WTC11 (cell line): Measurements from ENCODE around the gene SDS. TPM values are rescaled to one million over a fixed set of nuclear protein-coding genes. Genes with fewer than 3 reads are reported as not detected.
A peak's percentile ranks its signal among the peaks of the same experiment; 100 is the strongest.

Experiments
- ATAC-seq: fragments of 200-7000 bp; cut with Tn5 transposase; 2 replicates; pipeline ENCODE4 v1.10.0; 2021; ENCODE audit warnings: mild to moderate bottlenecking, moderate library complexity
- CTCF ChIA-PET: fragments of 300-600 bp; sonication (Branson Sonifier 250); formaldehyde crosslinking; loops from one replicate; lab custom pipeline; 2021; ENCODE audit warnings: antibody characterized with exemption; lab: Charles Lee
- POLR2A ChIA-PET: fragments of 350-600 bp; sonication (Branson Sonifier 250); formaldehyde crosslinking; loops from one replicate; lab custom pipeline; 2021; ENCODE audit warnings: antibody characterized with exemption; lab: Charles Lee
- DNase-seq: peaks from one replicate; pipeline ENCODE4 v3.0.0; 2021; ENCODE audit warnings: low spot score
- H3K27ac Mint-ChIP-seq: 2 replicates; pipeline ENCODE4 v1.8.0; 2021; ENCODE audit warnings: mixed read lengths
- H3K27me3 Mint-ChIP-seq: 2 replicates; pipeline ENCODE4 v1.8.0; 2021; ENCODE audit warnings: low read depth, mild to moderate bottlenecking, moderate library complexity, mixed read lengths
- H3K36me3 Mint-ChIP-seq: 2 replicates; pipeline ENCODE4 v1.8.0; 2021; ENCODE audit warnings: mixed read lengths
- H3K4me1 Mint-ChIP-seq: 2 replicates; pipeline ENCODE4 v1.8.0; 2022; ENCODE audit warnings: mixed read lengths
- H3K4me3 Mint-ChIP-seq: 2 replicates; pipeline ENCODE4 v1.8.0; 2021; ENCODE audit warnings: mild to moderate bottlenecking, moderate library complexity, mixed read lengths
- H3K9me3 Mint-ChIP-seq: 2 replicates; pipeline ENCODE4 v1.8.0; 2021; ENCODE audit warnings: mixed read lengths
- ATF1 ChIP-seq: sonication (generic); formaldehyde crosslinking; IDR thresholded peaks from 2 replicates; pipeline ENCODE4 v1.8.1; 2023; ENCODE audit warnings: mild to moderate bottlenecking, moderate library complexity, missing genetic modification reagents
- CBFB ChIP-seq: sonication (generic); formaldehyde crosslinking; IDR thresholded peaks from 2 replicates; pipeline ENCODE4 v1.8.1; 2022; ENCODE audit warnings: mild to moderate bottlenecking, low read depth, missing genetic modification reagents
- E2F1 ChIP-seq: sonication (generic); formaldehyde crosslinking; IDR thresholded peaks from 2 replicates; pipeline ENCODE4 v1.8.0; 2022; ENCODE audit warnings: mild to moderate bottlenecking, missing genetic modification reagents
- ERG ChIP-seq: fragments of 250-450 bp; sonication (Bioruptor Pico); IDR thresholded peaks from 2 replicates; pipeline ENCODE4 v1.8.0; 2021; ENCODE audit warnings: mild to moderate bottlenecking
- GRHL2 ChIP-seq: fragments of 250-450 bp; sonication (Bioruptor Pico); IDR thresholded peaks from 2 replicates; pipeline ENCODE4 v1.8.0; 2022; ENCODE audit warnings: mild to moderate bottlenecking, moderate library complexity; ENCODE audit not compliant: insufficient replicate concordance, severe bottlenecking
- HMGA2 ChIP-seq: fragments of 250-450 bp; sonication (Bioruptor Pico); IDR thresholded peaks from 2 replicates; pipeline ENCODE4 v1.4.0; 2021; ENCODE audit warnings: mild to moderate bottlenecking, moderate library complexity
- JAZF1 ChIP-seq: fragments of 250-450 bp; sonication (Bioruptor Pico); IDR thresholded peaks from 2 replicates; pipeline ENCODE4 v1.9.0; 2021; ENCODE audit warnings: moderate library complexity, mild to moderate bottlenecking, inconsistent platforms
- JUN ChIP-seq: sonication (generic); formaldehyde crosslinking; IDR thresholded peaks from 2 replicates; pipeline ENCODE4 v1.8.0; 2023; ENCODE audit warnings: mild to moderate bottlenecking, missing genetic modification reagents
- KAT7 ChIP-seq: sonication (generic); formaldehyde crosslinking; IDR thresholded peaks from 2 replicates; pipeline ENCODE4 v1.8.1; 2023; ENCODE audit warnings: missing genetic modification reagents, mild to moderate bottlenecking, borderline replicate concordance
- MXD4 ChIP-seq: fragments of 250-450 bp; sonication (Bioruptor Pico); IDR thresholded peaks from 2 replicates; pipeline ENCODE4 v1.8.0; 2021; ENCODE audit warnings: mild to moderate bottlenecking, moderate library complexity, borderline replicate concordance
- NFE2L1 ChIP-seq: sonication (generic); formaldehyde crosslinking; IDR thresholded peaks from 2 replicates; pipeline ENCODE4 v1.8.1; 2023; ENCODE audit warnings: missing genetic modification reagents
- NFYB ChIP-seq: sonication (generic); formaldehyde crosslinking; conservative IDR thresholded peaks from 2 replicates; pipeline ENCODE4 v1.8.0; 2022; ENCODE audit warnings: low read depth, missing genetic modification reagents
- RELA ChIP-seq: sonication (generic); formaldehyde crosslinking; IDR thresholded peaks from 2 replicates; pipeline ENCODE4 v1.8.1; 2022; ENCODE audit warnings: missing genetic modification reagents, mild to moderate bottlenecking, borderline replicate concordance
- RORB ChIP-seq: fragments of 250-450 bp; sonication (Bioruptor Pico); IDR thresholded peaks from 2 replicates; pipeline ENCODE4 v1.9.0; 2021; ENCODE audit warnings: mild to moderate bottlenecking
- SMAD3 ChIP-seq: sonication (generic); formaldehyde crosslinking; IDR thresholded peaks from 2 replicates; pipeline ENCODE4 v1.8.0; 2022; ENCODE audit warnings: missing genetic modification reagents, mild to moderate bottlenecking, borderline replicate concordance
- SP1 ChIP-seq: sonication (generic); formaldehyde crosslinking; conservative IDR thresholded peaks from 2 replicates; pipeline ENCODE4 v1.8.1; 2022; ENCODE audit warnings: missing genetic modification reagents
- TCF7 ChIP-seq: sonication (generic); formaldehyde crosslinking; IDR thresholded peaks from 2 replicates; pipeline ENCODE4 v1.8.0; 2022; ENCODE audit warnings: mild to moderate bottlenecking, low read depth, missing genetic modification reagents, moderate library complexity
- USF1 ChIP-seq: sonication (generic); formaldehyde crosslinking; IDR thresholded peaks from 2 replicates; pipeline ENCODE4 v1.8.0; 2022; ENCODE audit warnings: mild to moderate bottlenecking, missing genetic modification reagents
- ZBTB21 ChIP-seq: sonication (generic); formaldehyde crosslinking; IDR thresholded peaks from 2 replicates; pipeline ENCODE4 v1.8.1; 2023; ENCODE audit warnings: mild to moderate bottlenecking, missing genetic modification reagents, borderline replicate concordance
- ZNF121 ChIP-seq: sonication (generic); formaldehyde crosslinking; IDR thresholded peaks from 2 replicates; pipeline ENCODE4 v1.8.0; 2023; ENCODE audit warnings: missing genetic modification reagents
- ZNF317 ChIP-seq: sonication (generic); formaldehyde crosslinking; IDR thresholded peaks from 2 replicates; pipeline ENCODE4 v1.8.1; 2023; ENCODE audit warnings: low read depth, mild to moderate bottlenecking, moderate library complexity, missing genetic modification reagents, borderline replicate concordance
- ZNF423 ChIP-seq: fragments of 250-450 bp; sonication (Bioruptor Pico); IDR thresholded peaks from 2 replicates; pipeline ENCODE4 v2.1.2; 2022; ENCODE audit warnings: mild to moderate bottlenecking, moderate library complexity
- total RNA-seq: library from RNA; stranded (reverse); gene quantifications from 3 replicates; pipeline ENCODE4 v1.2.3, GENCODE V29; 2021
- TF ChIP-seq, protein P1 (sequence below): fragments of 250-450 bp; sonication (Bioruptor Pico); IDR thresholded peaks from 2 replicates; pipeline ENCODE4 v1.9.0; 2021; ENCODE audit warnings: mild to moderate bottlenecking
- TF ChIP-seq, protein P2 (sequence below): sonication (generic); formaldehyde crosslinking; conservative IDR thresholded peaks from 2 replicates; pipeline ENCODE4 v1.8.1; 2023; ENCODE audit warnings: mild to moderate bottlenecking, low read depth, missing genetic modification reagents, moderate library complexity
- TF ChIP-seq, protein P3 (sequence below): sonication (generic); formaldehyde crosslinking; IDR thresholded peaks from 2 replicates; pipeline ENCODE4 v1.8.0; 2022; ENCODE audit warnings: mild to moderate bottlenecking, missing genetic modification reagents

Gene SDS
- total RNA-seq, 1 experiment from 2014 or later: 0.31 TPM

GRCh38 chr12:113427882-113428281 is 24.2 kb upstream of the SDS start:
- H3K36me3 Mint-ChIP-seq: no peaks in the 10 kb centered on the region
- TF ChIP-seq NFE2L1 (CRISPR knock-in tag) (no peak), ZNF121 (no peak), ZBTB21 (CRISPR knock-in tag) (no peak), TCF7 (CRISPR knock-in tag) (no peak), NFYB (CRISPR knock-in tag) (no peak), JUN (CRISPR knock-in tag) (no peak; the same call in 1 of the 2 replicates), SP1 (CRISPR knock-in tag) (no peak), ATF1 (CRISPR knock-in tag) (no peak), SMAD3 (CRISPR knock-in tag) (no peak), USF1 (CRISPR knock-in tag) (no peak), CBFB (CRISPR knock-in tag) (no peak), GRHL2 (CRISPR knock-in tag) (no peak)
- TF ChIP-seq, all 79 proteins: peak for 0
- ChIA-PET CTCF (no interaction called here), POLR2A (no interaction called here)
- Mint-ChIP-seq H3K27ac (no peak overlapping the region), H3K4me1 (peaks cover 7% of the 10 kb centered on the region), H3K9me3 (peaks cover 7% of the 10 kb centered on the region), H3K4me3 (no peak overlapping the region), H3K27me3 (peaks cover 2% of the 10 kb centered on the region; the same call in 1 of the 2 replicates)
- no peak for DNase-seq
- no peak for ATAC-seq

GRCh38 chr12:113425960-113426453 is 22.3 kb upstream of the SDS start:
- DNase-seq: peak; percentile 63
- H3K27ac Mint-ChIP-seq: no peak overlapping the region
- POLR2A ChIA-PET: no interaction called here
- CTCF ChIA-PET: interaction anchor here (0.6 to 1.9 kb wide), 94 partner anchors 9 to 503 kb away, joined by 3 to 41 read pairs (median 5); partner anchors contain the start of genes DDX54, PLBD2, RASAL1 and RITA1
- H3K27me3 Mint-ChIP-seq: no peaks in the 10 kb centered on the region; the same call in 1 of the 2 replicates
- peaks cover 16% of the 10 kb centered on the region for H3K4me1 Mint-ChIP-seq
- no peaks in the 10 kb centered on the region for H3K36me3 Mint-ChIP-seq
- peak; percentile 56 for ATAC-seq
- peaks cover 7% of the 10 kb centered on the region for H3K9me3 Mint-ChIP-seq
- peak overlapping the region; percentile 75 for H3K4me3 Mint-ChIP-seq
- TF ChIP-seq ZNF317 (CRISPR knock-in tag): no peak
- 0 out of 2 replicates have a peak, but pooled peaks have one; percentile 9 for TF ChIP-seq SP1 (CRISPR knock-in tag)
- TF ChIP-seq E2F1 (CRISPR knock-in tag): no peak
- no peak for TF ChIP-seq RORB (CRISPR knock-in tag)
- TF ChIP-seq ZNF423: peak; percentile 81
- TF ChIP-seq SMAD3 (CRISPR knock-in tag): no peak
- no peak for TF ChIP-seq JAZF1 (CRISPR knock-in tag)
- TF ChIP-seq KAT7 (CRISPR knock-in tag): no peak
- no peak for TF ChIP-seq ERG (CRISPR knock-in tag)
- TF ChIP-seq RELA (CRISPR knock-in tag): no peak
- no peak for TF ChIP-seq MXD4 (CRISPR knock-in tag)
- TF ChIP-seq JUN (CRISPR knock-in tag): no peak
- TF ChIP-seq, protein P1, sequence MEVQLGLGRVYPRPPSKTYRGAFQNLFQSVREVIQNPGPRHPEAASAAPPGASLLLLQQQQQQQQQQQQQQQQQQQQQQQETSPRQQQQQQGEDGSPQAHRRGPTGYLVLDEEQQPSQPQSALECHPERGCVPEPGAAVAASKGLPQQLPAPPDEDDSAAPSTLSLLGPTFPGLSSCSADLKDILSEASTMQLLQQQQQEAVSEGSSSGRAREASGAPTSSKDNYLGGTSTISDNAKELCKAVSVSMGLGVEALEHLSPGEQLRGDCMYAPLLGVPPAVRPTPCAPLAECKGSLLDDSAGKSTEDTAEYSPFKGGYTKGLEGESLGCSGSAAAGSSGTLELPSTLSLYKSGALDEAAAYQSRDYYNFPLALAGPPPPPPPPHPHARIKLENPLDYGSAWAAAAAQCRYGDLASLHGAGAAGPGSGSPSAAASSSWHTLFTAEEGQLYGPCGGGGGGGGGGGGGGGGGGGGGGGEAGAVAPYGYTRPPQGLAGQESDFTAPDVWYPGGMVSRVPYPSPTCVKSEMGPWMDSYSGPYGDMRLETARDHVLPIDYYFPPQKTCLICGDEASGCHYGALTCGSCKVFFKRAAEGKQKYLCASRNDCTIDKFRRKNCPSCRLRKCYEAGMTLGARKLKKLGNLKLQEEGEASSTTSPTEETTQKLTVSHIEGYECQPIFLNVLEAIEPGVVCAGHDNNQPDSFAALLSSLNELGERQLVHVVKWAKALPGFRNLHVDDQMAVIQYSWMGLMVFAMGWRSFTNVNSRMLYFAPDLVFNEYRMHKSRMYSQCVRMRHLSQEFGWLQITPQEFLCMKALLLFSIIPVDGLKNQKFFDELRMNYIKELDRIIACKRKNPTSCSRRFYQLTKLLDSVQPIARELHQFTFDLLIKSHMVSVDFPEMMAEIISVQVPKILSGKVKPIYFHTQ (CRISPR knock-in tag): no peak
- TF ChIP-seq, protein P2, sequence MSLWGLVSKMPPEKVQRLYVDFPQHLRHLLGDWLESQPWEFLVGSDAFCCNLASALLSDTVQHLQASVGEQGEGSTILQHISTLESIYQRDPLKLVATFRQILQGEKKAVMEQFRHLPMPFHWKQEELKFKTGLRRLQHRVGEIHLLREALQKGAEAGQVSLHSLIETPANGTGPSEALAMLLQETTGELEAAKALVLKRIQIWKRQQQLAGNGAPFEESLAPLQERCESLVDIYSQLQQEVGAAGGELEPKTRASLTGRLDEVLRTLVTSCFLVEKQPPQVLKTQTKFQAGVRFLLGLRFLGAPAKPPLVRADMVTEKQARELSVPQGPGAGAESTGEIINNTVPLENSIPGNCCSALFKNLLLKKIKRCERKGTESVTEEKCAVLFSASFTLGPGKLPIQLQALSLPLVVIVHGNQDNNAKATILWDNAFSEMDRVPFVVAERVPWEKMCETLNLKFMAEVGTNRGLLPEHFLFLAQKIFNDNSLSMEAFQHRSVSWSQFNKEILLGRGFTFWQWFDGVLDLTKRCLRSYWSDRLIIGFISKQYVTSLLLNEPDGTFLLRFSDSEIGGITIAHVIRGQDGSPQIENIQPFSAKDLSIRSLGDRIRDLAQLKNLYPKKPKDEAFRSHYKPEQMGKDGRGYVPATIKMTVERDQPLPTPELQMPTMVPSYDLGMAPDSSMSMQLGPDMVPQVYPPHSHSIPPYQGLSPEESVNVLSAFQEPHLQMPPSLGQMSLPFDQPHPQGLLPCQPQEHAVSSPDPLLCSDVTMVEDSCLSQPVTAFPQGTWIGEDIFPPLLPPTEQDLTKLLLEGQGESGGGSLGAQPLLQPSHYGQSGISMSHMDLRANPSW (CRISPR knock-in tag): no peak
- TF ChIP-seq ZNF121: 0 out of 2 replicates have a peak, but pooled peaks have one; percentile 0
- TF ChIP-seq, protein P3, sequence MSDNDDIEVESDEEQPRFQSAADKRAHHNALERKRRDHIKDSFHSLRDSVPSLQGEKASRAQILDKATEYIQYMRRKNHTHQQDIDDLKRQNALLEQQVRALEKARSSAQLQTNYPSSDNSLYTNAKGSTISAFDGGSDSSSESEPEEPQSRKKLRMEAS (CRISPR knock-in tag): no peak
- TF ChIP-seq NFE2L1 (CRISPR knock-in tag): 0 out of 2 replicates have a peak, but pooled peaks have one; percentile 57
- 0 out of 2 replicates have a peak, but pooled peaks have one; percentile 16 for TF ChIP-seq USF1 (CRISPR knock-in tag)
- no peak for TF ChIP-seq HMGA2 (CRISPR knock-in tag)
